Measurements from ENCODE around the gene ATE1.

- no peak for TF ChIP-seq ETV6 (conservative IDR thresholded peaks at IDR 0.05 in 1 of 2, IDR thresholded peaks at IDR 0.05 in 1 of 2; ENCODE audit: borderline replicate concordance in 1 of 2, low read depth in 1 of 2)
- TF ChIP-seq SUZ12 (IDR thresholded peaks at IDR 0.05; ENCODE audit: unreplicated experiment) = no peak
- no peak for TF ChIP-seq CTCF (IDR thresholded peaks at IDR 0.05 in 2 of 3, conservative IDR thresholded peaks at IDR 0.05 in 1 of 3; ENCODE audit: control insufficient read depth in 2 of 3, extremely low read depth in 1 of 3, insufficient read depth in 1 of 3, low read depth in 3 of 3, low read length in 3 of 3)
- TF ChIP-seq BHLHE40 (IDR thresholded peaks at IDR 0.05; ENCODE audit: borderline replicate concordance in 1 of 2, low read depth in 2 of 2, low read length in 1 of 2) = no peak
- no peak for TF ChIP-seq ZNF274 (IDR thresholded peaks at IDR 0.05; ENCODE audit: insufficient read depth, insufficient read length)
- no peak for TF ChIP-seq EED (IDR thresholded peaks at IDR 0.05; ENCODE audit: low read depth)
- no peak for TF ChIP-seq USF1 (IDR thresholded peaks at IDR 0.05; ENCODE audit: borderline replicate concordance, extremely low read length, insufficient read depth, low read depth, low read length)
- no peak for TF ChIP-seq TBL1XR1 (IDR thresholded peaks at IDR 0.05; ENCODE audit: low read depth, low read length)
- TF ChIP-seq RAD21 (IDR thresholded peaks at IDR 0.05; ENCODE audit: insufficient read depth, low read depth, low read length) = no peak
Observed at GRCh38 chr10:121828045-121828444, 99.8 kb downstream of the ATE1 start.

Measured in GM12878 (cell line).